ENCODE data around the gene CTNND2. TPM values are rescaled to one million over a fixed set of nuclear protein-coding genes. Genes with fewer than 3 reads are reported as not detected.

Gene CTNND2
- total and polyA plus RNA-seq, 9 of the 15 experiments (the other 6 are each of a cell fraction or from before 2014, with no cell fraction given) = 0.03 to 0.35 TPM; not detected in 7

GRCh38 chr5:11139217-11139865 is 764.9 kb downstream of the CTNND2 start (continued):
- TF ChIP-seq ZBTB40 (IDR thresholded peaks at IDR 0.05) (no peak), ZBTB40 (CRISPR knock-in tag; IDR thresholded peaks at IDR 0.05) (no peak), PCBP1 (IDR thresholded peaks at IDR 0.05; ENCODE audit: low read depth, low read length, poor library complexity, severe bottlenecking) (no peak), MYNN (IDR thresholded peaks at IDR 0.05) (no peak), MYNN (CRISPR knock-in tag; IDR thresholded peaks at IDR 0.05) (no peak), KAT7 (CRISPR knock-in tag; IDR thresholded peaks at IDR 0.05; ENCODE audit: borderline replicate concordance) (no peak), ZNF695 (CRISPR knock-in tag; IDR thresholded peaks at IDR 0.05) (no peak), BDP1 (IDR thresholded peaks at IDR 0.05; ENCODE audit: insufficient read depth, insufficient read length) (no peak), ZNF311 (CRISPR knock-in tag; IDR thresholded peaks at IDR 0.05) (no peak), PTBP1 (IDR thresholded peaks at IDR 0.05; ENCODE audit: low read depth, low read length) (no peak), ATF1 (CRISPR knock-in tag; IDR thresholded peaks at IDR 0.05) (no peak), ATF1 (tag; IDR thresholded peaks at IDR 0.05) (no peak), ZNF239 (CRISPR knock-in tag; IDR thresholded peaks at IDR 0.05) (no peak), ZBTB1 (CRISPR knock-in tag; IDR thresholded peaks at IDR 0.05; ENCODE audit: borderline replicate concordance, low read depth) (no peak)

Measured in K562 (cell line).